ENCODE measurements around the gene PSMA5. TPM values are rescaled to one million over a fixed set of nuclear protein-coding genes. Genes with fewer than 3 reads are reported as not detected.

PSMA5 gene
- total and polyA plus RNA-seq, 2 of the 13 experiments (the other 11 are each of a cell fraction or from before 2014, with no cell fraction given): 140 to 169 TPM

GRCh38 chr1:109365642-109366204 is 60.5 kb downstream of the PSMA5 start (continued):
- TF ChIP-seq ZKSCAN8 (CRISPR knock-in tag; IDR thresholded peaks at IDR 0.05; ENCODE audit: borderline replicate concordance) (no peak), ZNF782 (CRISPR knock-in tag; IDR thresholded peaks at IDR 0.05; ENCODE audit: borderline replicate concordance) (no peak), ISL2 (CRISPR knock-in tag; IDR thresholded peaks at IDR 0.05) (peak; percentile 28; the same call in 1 of the 2 replicates), ZMAT3 (CRISPR knock-in tag; conservative IDR thresholded peaks at IDR 0.05) (no peak), RNF219 (CRISPR knock-in tag; IDR thresholded peaks at IDR 0.05) (no peak), IKZF5 (CRISPR knock-in tag; IDR thresholded peaks at IDR 0.05) (0 out of 2 replicates have a peak, but pooled peaks have one; percentile 39), ATF1 (CRISPR knock-in tag; IDR thresholded peaks at IDR 0.05) (no peak), SIN3B (IDR thresholded peaks at IDR 0.05; ENCODE audit: low read length) (no peak), FOSL1 (CRISPR knock-in tag; IDR thresholded peaks at IDR 0.05; ENCODE audit: borderline replicate concordance) (no peak), ZNF879 (CRISPR knock-in tag; IDR thresholded peaks at IDR 0.05) (no peak), ZNF441 (CRISPR knock-in tag; IDR thresholded peaks at IDR 0.05; ENCODE audit: borderline replicate concordance) (peak; percentile 93), ZNF251 (CRISPR knock-in tag; IDR thresholded peaks at IDR 0.05) (no peak), BRF2 (CRISPR knock-in tag; IDR thresholded peaks at IDR 0.05) (no peak), FOXK1 (CRISPR knock-in tag; IDR thresholded peaks at IDR 0.05; ENCODE audit: borderline replicate concordance, low read depth) (no peak), MTA1 (CRISPR knock-in tag; IDR thresholded peaks at IDR 0.05; ENCODE audit: borderline replicate concordance) (no peak), RARA (CRISPR knock-in tag; IDR thresholded peaks at IDR 0.05) (no peak), ZBTB46 (CRISPR knock-in tag; IDR thresholded peaks at IDR 0.05; ENCODE audit: borderline replicate concordance) (no peak), ZZZ3 (CRISPR knock-in tag; IDR thresholded peaks at IDR 0.05; ENCODE audit: borderline replicate concordance) (no peak), ARID3A (IDR thresholded peaks at IDR 0.05; ENCODE audit: low read depth, low read length) (no peak), GLMP (CRISPR knock-in tag; IDR thresholded peaks at IDR 0.05; ENCODE audit: borderline replicate concordance) (no peak), ZFP62 (CRISPR knock-in tag; IDR thresholded peaks at IDR 0.05) (no peak), JUNB (CRISPR knock-in tag; IDR thresholded peaks at IDR 0.05; ENCODE audit: borderline replicate concordance) (no peak)
